C4-2B (cell line): Measurements from ENCODE around the gene CCDC88C.

Source experiments
- H3K27ac ChIP-seq: fragments of 450-650 bp; 2 replicates; pipeline ENCODE4 v1.5.1; 2017
- ZFX ChIP-seq: fragments of 450-650 bp; IDR thresholded peaks from 2 replicates; pipeline ENCODE4 v1.6.1; 2017
- TF ChIP-seq, protein P1 (sequence below): fragments of 450-650 bp; conservative IDR thresholded peaks from 2 replicates; pipeline ENCODE4 v1.5.1; 2017; ENCODE audit warnings: mild to moderate bottlenecking

The CCDC88C gene

DNA sequence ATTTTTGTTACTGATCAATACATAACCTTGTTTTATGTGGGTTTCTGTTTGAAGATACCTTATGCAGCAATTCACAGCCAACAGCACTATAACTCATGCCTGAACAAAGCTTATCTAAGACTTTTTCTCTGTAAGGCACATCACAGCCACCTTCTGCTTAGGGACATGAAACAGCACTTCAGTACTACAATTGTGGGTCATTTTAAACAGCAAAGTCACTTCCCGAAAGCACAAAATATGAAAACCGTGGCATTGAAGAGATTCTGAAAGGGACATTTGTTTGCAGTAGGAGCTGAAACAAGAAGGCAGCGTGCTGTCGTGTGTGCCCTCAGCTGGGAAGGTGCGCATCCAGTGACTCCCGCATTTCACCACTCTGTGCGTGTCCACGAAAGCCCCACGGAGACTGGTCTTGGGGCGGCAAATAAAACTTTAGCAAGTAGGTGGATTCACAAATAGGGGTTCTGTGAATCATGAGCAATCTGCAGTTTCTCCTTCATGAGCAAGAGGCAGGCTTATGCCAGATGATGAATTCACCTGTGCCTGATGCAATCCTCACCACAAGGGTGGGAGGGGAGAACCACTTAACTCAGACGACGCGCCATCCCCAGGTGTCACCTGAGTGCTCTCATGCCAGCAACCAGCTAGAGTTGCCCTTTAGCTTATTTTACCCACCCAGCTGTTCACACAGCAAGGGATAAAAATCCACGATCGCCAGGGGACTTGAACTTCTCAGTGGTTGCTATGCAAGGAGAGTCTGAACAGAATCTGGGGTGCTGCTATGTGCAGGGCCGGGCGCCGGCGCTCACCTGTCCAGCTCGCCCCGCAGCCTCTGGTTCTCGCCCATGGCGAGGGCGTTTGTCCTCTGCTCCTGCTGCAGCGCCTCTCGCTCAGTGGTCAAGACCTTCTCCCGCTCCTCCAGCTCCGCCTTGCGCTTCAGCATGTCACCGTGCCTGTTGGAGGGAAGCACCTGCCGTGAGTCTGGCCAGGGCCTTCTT is 118.2 kb downstream of the CCDC88C start:
- H3K27ac ChIP-seq, result no peak overlapping the region
- no peak for TF ChIP-seq ZFX
- TF ChIP-seq, protein P1, sequence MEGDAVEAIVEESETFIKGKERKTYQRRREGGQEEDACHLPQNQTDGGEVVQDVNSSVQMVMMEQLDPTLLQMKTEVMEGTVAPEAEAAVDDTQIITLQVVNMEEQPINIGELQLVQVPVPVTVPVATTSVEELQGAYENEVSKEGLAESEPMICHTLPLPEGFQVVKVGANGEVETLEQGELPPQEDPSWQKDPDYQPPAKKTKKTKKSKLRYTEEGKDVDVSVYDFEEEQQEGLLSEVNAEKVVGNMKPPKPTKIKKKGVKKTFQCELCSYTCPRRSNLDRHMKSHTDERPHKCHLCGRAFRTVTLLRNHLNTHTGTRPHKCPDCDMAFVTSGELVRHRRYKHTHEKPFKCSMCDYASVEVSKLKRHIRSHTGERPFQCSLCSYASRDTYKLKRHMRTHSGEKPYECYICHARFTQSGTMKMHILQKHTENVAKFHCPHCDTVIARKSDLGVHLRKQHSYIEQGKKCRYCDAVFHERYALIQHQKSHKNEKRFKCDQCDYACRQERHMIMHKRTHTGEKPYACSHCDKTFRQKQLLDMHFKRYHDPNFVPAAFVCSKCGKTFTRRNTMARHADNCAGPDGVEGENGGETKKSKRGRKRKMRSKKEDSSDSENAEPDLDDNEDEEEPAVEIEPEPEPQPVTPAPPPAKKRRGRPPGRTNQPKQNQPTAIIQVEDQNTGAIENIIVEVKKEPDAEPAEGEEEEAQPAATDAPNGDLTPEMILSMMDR, result no peak

DNA sequence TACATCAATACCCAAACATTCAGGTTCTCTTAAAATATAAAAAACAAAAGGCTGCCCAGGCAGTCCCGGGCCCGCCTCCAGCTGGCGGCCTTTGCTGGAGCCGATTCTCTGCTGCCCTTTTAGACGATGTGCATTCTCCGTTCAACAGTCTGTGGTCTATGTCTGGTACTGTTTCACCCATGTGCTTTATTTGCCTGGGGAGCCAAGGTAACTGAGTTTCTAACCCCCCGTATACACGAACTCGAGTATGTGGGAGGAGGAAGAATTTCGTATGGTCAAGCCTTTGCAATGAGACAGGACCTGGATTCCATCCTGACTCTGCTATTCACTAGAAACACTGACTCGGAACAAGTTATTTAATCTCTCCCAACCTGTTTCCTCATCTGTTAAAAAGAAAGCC is 119.0 kb downstream of the CCDC88C start:
- TF ChIP-seq ZFX, result no peak
- TF ChIP-seq, protein P1, result no peak
- H3K27ac ChIP-seq, result no peak overlapping the region

DNA sequence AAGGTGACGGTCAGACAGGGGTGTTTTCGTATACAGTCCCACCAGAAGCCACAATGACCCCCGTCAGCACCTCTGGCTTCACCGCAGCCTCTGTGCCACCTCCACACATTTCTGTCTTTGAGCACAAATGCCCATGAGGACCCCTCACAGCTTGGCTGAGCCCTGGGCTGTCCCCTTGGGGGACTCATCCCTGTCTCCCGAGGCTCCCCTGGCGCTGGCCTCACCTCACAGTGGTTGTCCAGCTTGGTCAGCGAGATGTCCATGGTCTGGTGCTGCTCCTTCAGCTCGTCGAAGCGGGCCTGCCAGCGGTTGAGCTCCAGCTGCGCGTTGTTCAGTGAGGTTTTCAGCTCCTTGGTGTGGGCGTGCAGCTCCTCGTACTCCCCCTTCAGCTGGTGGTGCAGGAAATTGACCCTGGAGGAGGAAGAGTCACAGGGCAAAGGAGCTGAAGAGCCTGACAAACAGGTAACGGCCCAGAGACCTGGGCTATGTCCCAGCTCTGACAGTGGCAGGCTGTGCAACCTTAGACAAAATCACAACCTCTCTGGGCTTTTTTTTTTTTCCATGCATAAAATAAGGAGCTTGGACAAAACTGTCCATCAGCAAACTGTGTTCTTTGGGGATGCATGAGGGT is 120.4 kb downstream of the CCDC88C start:
- TF ChIP-seq, protein P1, result no peak
- TF ChIP-seq ZFX, result no peak
- no peak overlapping the region for H3K27ac ChIP-seq

DNA sequence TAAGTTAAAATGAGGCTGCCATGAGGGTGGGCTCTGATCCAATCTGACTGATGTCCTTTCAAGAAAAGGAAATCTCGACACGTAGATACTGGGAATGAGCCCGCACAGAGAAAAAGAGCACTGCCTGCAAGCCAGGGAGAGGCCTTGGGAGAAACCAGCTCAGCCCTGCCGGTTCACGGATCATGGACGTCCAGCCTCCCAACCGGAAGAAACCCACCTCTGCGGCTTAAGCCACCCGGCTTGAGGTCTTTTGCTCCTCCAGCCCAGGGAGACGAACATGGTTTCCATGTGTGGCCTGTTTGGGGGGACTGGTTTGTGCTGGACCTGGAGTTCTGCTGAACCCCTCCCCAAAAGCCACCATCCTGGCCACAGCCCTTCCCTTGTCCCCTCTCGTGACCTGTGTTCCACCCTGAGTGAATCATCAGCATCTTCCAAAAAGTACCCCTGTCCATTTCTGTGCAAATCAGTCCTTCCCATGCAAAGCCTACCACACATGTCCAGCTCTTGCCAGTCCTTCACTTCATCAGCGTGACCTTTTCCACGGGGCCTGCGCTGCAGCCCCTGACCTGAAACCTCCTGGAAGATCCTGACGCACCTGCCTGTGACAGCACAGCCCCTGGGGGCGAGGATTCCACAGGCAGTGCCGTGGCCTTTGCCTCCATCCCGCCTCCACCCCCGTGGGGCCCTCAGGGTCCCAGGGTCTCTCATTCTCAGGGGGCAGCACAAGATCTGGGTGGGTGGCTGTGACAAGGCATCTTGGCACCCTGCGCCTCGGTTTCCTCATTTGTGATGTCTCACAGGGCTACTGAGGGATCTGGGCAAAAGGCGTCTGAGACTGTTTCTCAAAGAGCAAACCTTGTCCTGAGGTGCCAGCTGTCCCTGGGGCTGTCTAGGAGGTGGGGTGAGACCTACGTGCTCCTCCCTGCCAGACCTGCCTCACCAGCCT is 121.5 kb downstream of the CCDC88C start:
- TF ChIP-seq, protein P1, result no peak
- TF ChIP-seq ZFX, result no peak
- H3K27ac ChIP-seq, result no peak overlapping the region

DNA sequence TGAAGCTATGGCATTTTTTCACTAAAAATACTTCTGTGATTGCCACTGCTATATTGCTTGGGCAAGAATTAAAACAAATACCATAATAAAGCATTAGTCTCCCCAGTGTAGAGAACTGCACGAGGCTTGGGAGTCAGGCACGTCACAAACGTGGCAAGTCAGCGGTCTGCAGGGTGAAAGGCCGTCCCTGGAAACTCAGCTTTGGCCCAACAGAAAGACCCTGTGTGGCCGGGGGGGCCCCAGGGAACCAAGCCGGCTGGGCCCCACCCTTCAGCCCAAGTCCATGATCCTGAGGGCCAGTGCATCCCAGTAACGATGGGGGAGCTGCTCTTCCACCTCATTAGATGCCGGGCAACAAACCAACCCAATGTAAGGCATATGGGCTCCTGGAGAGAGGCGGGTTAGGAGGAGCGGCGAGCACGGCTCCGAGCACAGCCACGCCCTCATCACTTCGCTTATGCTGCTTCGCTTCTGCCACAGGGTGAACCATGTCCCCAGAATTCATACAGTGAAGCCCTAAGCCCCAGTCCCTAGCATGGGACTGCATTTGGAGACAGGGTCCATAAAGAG is 122.3 kb downstream of the CCDC88C start:
- no peak overlapping the region for H3K27ac ChIP-seq
- TF ChIP-seq, protein P1, result no peak

DNA sequence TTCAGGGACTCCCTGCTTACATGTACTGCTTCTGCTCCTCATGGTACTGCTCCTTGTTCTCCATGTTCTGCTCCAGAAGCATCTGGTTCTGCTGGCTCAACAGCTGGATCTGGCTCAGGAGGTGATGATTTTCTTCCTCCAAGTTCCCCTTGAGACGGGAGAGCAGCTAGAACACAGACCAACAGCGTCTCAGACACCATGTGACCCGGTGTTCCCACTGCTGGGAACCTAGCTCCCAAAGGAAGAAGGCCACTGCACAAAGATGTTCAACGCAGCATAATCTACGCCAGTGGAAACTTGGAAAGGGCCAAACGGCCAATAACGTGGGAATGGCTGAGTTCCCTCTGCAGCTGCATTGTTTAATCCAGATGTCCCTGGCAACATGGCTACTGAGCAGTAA is 123.5 kb downstream of the CCDC88C start:
- TF ChIP-seq, protein P1, result no peak
- no peak for TF ChIP-seq ZFX
- no peak overlapping the region for H3K27ac ChIP-seq
